Erythroblast (primary cell): ENCODE measurements around the gene CFHR3.

Experiments
- GATA1 ChIP-seq: IDR thresholded peaks from 2 replicates; pipeline ENCODE4 v1.6.1; 2011; ENCODE audit warnings: low read depth, mild to moderate bottlenecking, control low read depth, low read length, moderate library complexity
- POLR2A ChIP-seq: IDR thresholded peaks from 2 replicates; pipeline ENCODE4 v1.6.1; 2011; ENCODE audit warnings: mild to moderate bottlenecking, low read length

DNA sequence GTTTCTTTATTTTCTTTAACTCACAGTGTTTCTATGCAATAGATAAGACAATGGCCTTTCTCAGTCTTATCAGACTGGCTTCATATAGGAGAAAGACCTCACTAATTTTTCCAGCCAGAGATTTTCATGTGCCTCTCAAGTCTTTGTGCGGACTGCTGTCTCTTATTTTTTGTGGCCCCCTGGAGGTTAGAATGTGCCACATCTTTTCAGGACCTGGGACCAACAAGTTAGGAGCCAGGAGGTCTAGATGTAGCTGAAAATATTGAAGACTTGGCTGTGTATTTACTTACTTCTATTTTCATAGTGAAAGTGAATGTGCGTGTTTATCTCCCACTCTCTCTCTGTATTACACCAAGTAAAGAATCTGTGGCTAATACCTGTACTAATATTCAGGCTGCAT, 42.1 kb upstream of the CFHR3 start:
- TF ChIP-seq POLR2A (no peak), GATA1 (no peak)
